HG02588 (cell line): ENCODE results near the gene TOLLIP.
A peak's percentile ranks its signal among the peaks of the same experiment; 100 is the strongest.

Source experiments
- ATAC-seq: cut with Tn5 transposase; IDR thresholded peaks from one replicate; pipeline ENCODE4 v1.9.1; 2021; ENCODE audit warnings: mild to moderate bottlenecking, moderate library complexity; ENCODE audit not compliant: unreplicated experiment

TOLLIP gene

GRCh38 chr11:1317993-1318392, 8.6 kb upstream of the TOLLIP start:
- ATAC-seq = no peak

DNA sequence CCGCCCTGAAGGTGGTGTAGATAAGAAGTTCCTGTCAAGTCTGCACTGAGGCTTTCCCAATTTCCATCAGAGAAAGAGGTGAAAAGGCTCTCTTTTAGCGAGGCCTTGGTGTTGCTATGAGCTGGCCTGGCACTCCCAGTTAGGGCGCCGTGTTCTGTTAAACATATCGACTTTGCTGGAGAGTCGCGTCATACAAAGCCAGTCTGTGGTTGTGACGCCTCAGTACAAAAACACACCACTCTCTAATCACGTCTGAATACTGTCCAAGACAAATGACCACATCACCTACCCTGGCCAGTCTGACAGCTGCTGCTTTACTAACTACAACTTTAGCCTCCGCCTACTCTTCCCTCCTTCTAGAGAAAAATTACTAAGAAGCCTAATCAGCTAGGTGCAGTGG, 8.0 kb upstream of the TOLLIP start:
- ATAC-seq = no peak

GRCh38 chr11:1310772-1311468, 1.5 kb upstream of the TOLLIP start:
- ATAC-seq = no peak

- ATAC-seq = no peak
These were observed 871 bp upstream of the TOLLIP start for GRCh38 chr11:1310318-1310687.

GRCh38 chr11:1308743-1309497, 512 bp downstream of the TOLLIP start:
- ATAC-seq = peak; percentile 48

- no peak for ATAC-seq
These were observed 1.3 kb downstream of the TOLLIP start for GRCh38 chr11:1307998-1308742.

GRCh38 chr11:1307163-1307870, 2.1 kb downstream of the TOLLIP start:
- ATAC-seq = no peak

DNA sequence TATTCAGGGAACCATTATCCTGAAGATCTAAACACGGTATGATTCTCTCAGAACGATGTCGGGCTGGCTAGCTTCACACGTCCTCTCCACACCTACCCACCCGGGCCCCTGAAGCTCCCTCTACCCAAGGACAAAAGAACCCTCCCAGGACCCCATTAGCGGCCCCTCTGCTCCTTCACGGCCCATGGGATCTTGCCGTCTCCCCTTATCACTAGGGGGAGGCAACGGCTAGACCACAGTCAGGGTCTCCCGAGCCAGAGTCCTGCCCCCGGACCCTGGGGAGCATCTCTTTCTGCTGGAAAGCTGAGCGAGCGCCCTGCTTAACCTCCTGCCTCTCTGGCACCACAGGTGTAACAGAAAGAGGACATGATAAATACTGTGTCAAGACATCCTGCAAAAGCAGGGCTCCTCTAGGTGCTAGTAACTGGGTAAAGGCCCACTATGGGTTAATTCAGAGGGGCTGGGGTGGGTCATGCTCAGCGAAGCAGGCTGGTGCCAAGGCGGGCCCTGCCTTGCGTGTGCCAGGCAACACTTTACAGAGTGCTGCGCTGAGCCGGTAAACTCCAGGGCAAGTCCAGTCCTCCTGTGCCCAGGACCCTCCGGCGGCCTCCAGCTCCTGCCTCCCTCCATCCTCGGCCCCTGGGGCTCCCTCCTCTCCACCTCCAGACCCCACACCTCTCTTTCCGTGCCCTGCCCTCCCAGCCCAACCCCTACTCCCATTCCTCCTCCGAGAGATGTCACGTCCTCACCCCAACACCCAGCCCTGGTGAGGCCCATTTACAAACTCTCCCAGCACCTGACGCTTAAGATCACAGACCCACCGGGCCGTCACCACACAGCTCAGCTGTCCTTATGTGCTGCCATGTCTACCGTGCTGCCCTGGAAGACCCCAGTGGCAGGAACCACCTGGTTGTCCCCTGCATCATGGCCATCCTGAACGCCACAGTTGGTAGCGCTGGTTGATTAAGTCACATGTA, 3.0 kb downstream of the TOLLIP start:
- ATAC-seq = no peak

DNA sequence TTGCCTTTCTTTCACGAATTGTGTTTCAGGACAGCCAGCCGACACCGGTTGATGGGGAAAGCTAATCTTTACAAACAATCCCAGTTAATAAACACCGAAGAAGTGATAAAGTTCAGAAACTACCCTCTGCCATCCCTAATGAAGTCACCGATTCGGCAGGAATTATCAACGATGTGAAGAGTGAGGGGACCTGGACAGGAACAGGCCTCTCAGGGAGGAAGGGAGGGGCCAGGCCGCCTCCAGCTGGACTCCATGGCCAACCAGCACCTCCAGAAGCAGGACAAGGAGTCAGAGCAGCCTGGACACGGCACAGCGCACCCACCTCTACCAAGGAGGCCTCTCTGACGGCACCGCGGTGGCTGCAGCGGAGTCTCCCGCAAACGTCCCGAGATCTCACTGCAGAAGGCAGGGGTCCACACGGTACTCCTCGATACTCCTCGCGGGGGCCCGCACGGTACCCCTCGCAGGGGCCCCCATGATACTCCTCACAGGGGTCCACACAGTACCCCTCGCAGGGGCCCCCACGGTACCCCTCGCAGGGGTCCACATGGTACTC, 3.9 kb downstream of the TOLLIP start:
- ATAC-seq = no peak

DNA sequence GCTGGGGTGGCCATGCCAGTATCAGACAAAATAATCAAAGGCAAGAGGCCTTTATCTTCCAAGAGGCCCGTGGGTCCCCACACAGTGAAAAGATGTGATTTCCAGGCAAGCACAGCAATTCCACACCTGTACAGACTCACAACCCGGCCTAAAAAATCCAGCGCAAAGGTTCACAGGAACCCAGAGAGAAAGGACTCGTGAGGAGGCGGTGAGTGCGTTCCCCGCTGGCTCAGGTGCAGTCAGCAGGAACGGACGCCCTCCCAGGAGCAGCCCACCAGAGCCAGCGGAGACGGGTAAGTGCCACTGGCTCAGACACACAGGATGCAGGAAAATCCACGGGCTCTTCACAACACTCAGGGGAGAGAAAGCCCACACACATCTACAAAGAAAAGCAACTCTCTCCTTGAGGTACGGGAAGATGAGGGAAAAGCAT, 4.4 kb downstream of the TOLLIP start:
- ATAC-seq = no peak

DNA sequence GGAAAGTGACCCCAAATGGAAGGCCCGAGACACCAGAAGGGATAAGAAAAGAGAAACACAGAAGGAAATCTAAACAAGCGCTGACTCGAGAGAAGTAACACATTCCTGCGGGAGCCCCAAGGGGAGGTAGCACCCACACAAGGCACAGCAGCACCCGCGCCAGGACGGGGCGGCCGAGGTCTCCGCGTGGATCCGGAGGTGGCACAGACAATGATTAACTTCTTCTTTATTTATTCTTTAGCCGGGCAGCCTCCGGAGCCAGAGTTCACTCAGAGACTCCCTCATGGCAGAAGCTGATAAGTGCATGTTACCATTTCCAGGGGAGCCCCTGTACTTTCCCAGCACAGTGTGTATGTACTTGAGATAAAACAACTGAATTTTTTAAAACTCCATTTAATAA, 5.1 kb downstream of the TOLLIP start:
- ATAC-seq = no peak

- no peak for ATAC-seq
These were observed 5.5 kb downstream of the TOLLIP start for GRCh38 chr11:1303973-1304372.

- ATAC-seq = no peak
These were observed 6.2 kb downstream of the TOLLIP start for GRCh38 chr11:1303126-1303821.

DNA sequence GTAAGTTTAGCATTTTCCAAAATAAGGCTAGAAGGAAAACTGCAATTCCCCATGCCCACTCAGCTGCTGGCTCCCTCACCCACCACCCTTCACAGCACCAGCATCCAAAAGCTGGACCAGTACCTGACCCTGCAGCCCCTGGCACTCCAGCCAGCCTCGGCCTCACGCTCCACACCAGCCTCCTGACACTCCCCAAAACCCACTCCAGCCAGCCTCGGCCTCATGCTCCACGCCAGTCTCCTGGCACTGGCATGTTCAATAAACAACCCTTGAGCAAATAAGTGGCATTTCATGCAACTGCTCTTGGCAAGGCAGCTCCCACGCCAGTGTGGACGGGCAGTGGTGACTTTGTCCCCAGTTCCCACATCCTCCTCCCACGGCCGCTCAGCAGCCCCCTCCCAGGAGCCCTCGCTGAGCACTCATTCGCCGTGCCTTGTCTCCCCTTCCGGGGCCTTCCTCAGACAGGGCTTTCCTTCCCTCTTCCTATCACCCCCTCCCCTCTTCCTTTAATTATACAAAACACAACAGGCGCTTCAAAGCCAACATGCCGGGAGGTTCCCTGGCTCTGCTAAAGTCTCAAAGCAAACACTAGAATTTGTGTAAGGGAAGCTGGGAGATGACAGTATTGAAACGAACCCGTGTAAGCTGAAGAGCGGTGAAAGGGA, 6.8 kb downstream of the TOLLIP start:
- ATAC-seq = no peak

DNA sequence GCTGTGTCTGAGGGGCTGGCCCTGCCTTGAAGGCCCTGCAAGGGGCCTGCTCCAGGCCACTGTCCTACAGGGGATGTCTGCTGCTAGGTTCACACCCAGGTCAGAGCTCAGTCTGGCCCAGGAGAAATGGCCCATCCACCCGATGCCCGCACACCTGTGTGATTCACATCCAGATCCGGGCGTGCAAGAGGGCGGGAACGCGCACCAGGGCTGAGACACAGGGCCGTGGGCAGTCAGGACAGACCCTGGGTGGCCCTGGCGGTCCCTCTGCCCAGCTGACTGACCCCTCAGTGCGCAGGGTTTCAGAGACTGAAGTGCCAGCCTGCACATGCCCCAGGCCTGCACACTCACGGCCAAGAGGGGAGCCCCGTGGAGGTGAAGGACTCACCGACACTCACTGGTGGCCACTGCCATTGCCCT, 7.4 kb downstream of the TOLLIP start:
- ATAC-seq = no peak

GRCh38 chr11:1301220-1302000, 8.0 kb downstream of the TOLLIP start:
- no peak for ATAC-seq

GRCh38 chr11:1300569-1301187, 8.8 kb downstream of the TOLLIP start:
- no peak for ATAC-seq
